ENCODE measurements around the gene TMCC3. TPM values are rescaled to one million over a fixed set of nuclear protein-coding genes. Genes with fewer than 3 reads are reported as not detected.

Gene TMCC3
- total RNA-seq, 1 donor from 2014 or later = 3.5 TPM

DNA sequence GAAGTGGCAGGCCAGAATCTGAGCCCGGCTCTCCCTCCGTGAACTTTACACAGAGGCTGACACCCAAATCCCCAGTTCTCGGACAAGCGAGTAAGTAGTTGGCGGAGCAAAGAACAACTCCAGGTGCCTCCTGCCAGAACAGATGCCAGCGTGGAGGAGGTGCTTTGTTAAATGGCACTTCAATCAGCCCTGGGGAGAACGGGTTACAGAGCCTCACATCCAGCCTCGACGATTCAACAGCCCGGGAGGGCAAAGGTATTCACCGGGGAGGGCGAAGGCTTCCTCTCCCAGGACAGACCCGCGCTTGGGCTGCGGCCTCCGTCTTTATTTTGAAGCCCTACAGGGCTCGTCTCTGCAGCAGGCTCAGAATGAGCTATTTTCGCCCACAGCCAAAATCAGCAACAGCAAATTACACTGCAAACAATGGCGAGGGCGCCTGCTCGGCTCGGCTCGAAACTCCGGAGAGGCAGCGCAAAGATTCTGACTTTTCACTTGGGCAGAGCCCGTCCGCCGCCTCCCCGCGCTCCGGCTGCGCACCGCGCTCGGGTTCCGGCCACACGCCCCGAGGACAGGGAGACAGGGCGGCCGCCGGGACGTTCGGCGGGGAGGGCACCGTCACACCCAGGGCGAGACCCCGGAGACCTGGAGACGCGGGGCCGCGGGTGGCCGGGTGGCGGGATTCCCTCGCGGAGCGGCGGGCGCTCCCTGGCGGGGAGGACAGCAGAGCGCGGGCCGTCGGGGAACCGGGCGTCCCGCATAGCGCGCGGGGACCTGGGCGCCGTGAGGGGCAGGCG lies 811 bp downstream of the TMCC3 start:
- Mint-ChIP-seq H3K27me3 (ENCODE audit: low read depth, unreplicated experiment) (no peaks in the 10 kb centered on the region), H3K9me3 (ENCODE audit: unreplicated experiment) (no peaks in the 10 kb centered on the region), H3K4me1 (ENCODE audit: low read depth, unreplicated experiment) (peaks cover 5% of the 10 kb centered on the region), H3K4me3 (ENCODE audit: unreplicated experiment) (peak overlapping the region; percentile 86), H3K36me3 (ENCODE audit: low read depth, unreplicated experiment) (peaks cover 2% of the 10 kb centered on the region), H3K27ac (ENCODE audit: unreplicated experiment) (no peak overlapping the region)
- Histone ChIP-seq H3K9me3 (ENCODE audit: insufficient read depth, low read depth, low read length) (no peaks in the 10 kb centered on the region), H3K4me1 (ENCODE audit: insufficient read depth, low read length) (peaks cover 8% of the 10 kb centered on the region), H3K9ac (ENCODE audit: low read length) (peak overlapping the region; percentile 36), H3K27ac (ENCODE audit: low read depth, low read length) (no peak overlapping the region), H3K79me2 (ENCODE audit: insufficient read depth, low read length) (no peaks in the 10 kb centered on the region), H2AFZ (ENCODE audit: low read depth, low read length) (peak overlapping the region; percentile 82), H4K20me1 (ENCODE audit: insufficient read depth, low read length) (no peaks in the 10 kb centered on the region), H3K4me3 (ENCODE audit: insufficient read depth, low read depth, low read length) (peak overlapping the region; percentile 52), H3K4me2 (ENCODE audit: low read length) (peak overlapping the region; percentile 80), H3K36me3 (ENCODE audit: insufficient read depth, low read length) (no peaks in the 10 kb centered on the region), H3K27me3 (ENCODE audit: insufficient read depth, low read length) (peaks cover 36% of the 10 kb centered on the region)
- FAIRE-seq = no peak
- TF ChIP-seq, protein P1, sequence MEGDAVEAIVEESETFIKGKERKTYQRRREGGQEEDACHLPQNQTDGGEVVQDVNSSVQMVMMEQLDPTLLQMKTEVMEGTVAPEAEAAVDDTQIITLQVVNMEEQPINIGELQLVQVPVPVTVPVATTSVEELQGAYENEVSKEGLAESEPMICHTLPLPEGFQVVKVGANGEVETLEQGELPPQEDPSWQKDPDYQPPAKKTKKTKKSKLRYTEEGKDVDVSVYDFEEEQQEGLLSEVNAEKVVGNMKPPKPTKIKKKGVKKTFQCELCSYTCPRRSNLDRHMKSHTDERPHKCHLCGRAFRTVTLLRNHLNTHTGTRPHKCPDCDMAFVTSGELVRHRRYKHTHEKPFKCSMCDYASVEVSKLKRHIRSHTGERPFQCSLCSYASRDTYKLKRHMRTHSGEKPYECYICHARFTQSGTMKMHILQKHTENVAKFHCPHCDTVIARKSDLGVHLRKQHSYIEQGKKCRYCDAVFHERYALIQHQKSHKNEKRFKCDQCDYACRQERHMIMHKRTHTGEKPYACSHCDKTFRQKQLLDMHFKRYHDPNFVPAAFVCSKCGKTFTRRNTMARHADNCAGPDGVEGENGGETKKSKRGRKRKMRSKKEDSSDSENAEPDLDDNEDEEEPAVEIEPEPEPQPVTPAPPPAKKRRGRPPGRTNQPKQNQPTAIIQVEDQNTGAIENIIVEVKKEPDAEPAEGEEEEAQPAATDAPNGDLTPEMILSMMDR (IDR thresholded peaks at IDR 0.05; ENCODE audit: insufficient read depth, low read depth, low read length) = no peak
- TF ChIP-seq EZH2 (IDR thresholded peaks at IDR 0.05; ENCODE audit: insufficient read depth, low read length) = peak; percentile 80
- peak; percentile 15 for DNase-seq (ENCODE audit: low read depth)

DNA sequence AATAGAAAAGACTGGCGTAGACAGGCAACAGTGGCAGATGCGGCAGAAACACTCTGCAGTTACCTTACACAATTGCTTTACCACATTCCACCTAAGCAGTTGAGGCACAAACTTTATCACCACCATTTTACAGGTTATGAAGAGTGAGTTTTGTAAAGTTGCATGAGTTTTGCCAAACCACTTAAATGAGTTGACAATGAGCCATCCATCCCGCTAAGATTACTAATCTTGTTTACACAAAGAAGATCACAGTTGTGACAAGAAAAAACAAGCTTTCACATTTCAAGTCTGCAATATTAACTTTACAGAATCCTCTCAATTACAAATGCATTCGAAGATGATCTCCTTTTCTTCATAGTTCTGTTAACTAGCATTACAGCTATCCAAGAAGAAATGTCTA lies 1.8 kb downstream of the TMCC3 start:
- no peaks in the 10 kb centered on the region for H3K27me3 Mint-ChIP-seq (ENCODE audit: low read depth, unreplicated experiment)
- no peaks in the 10 kb centered on the region for H3K79me2 ChIP-seq (ENCODE audit: insufficient read depth, low read length)
- H3K36me3 ChIP-seq (ENCODE audit: insufficient read depth, low read length) = no peaks in the 10 kb centered on the region
- peaks cover 2% of the 10 kb centered on the region for H3K36me3 Mint-ChIP-seq (ENCODE audit: low read depth, unreplicated experiment)
- DNase-seq (ENCODE audit: low read depth) = no peak
- H3K27me3 ChIP-seq (ENCODE audit: insufficient read depth, low read length) = peaks cover 36% of the 10 kb centered on the region
- H4K20me1 ChIP-seq (ENCODE audit: insufficient read depth, low read length) = no peaks in the 10 kb centered on the region
- no peak overlapping the region for H3K9ac ChIP-seq (ENCODE audit: low read length)
- H3K4me3 ChIP-seq (ENCODE audit: insufficient read depth, low read depth, low read length) = no peak overlapping the region
- H3K4me1 Mint-ChIP-seq (ENCODE audit: low read depth, unreplicated experiment) = peaks cover 15% of the 10 kb centered on the region
- TF ChIP-seq, protein P1 (IDR thresholded peaks at IDR 0.05; ENCODE audit: insufficient read depth, low read depth, low read length) = no peak
- TF ChIP-seq EZH2 (IDR thresholded peaks at IDR 0.05; ENCODE audit: insufficient read depth, low read length) = no peak
- peak overlapping the region; percentile 86 for H3K4me3 Mint-ChIP-seq (ENCODE audit: unreplicated experiment)
- no peak for FAIRE-seq
- peak overlapping the region; percentile 80 for H3K4me2 ChIP-seq (ENCODE audit: low read length)
- no peaks in the 10 kb centered on the region for H3K9me3 Mint-ChIP-seq (ENCODE audit: unreplicated experiment)
- no peaks in the 10 kb centered on the region for H3K9me3 ChIP-seq (ENCODE audit: insufficient read depth, low read depth, low read length)
- peaks cover 17% of the 10 kb centered on the region for H3K4me1 ChIP-seq (ENCODE audit: insufficient read depth, low read length)
- H2AFZ ChIP-seq (ENCODE audit: low read depth, low read length) = no peak overlapping the region
- H3K27ac ChIP-seq (ENCODE audit: low read depth, low read length) = no peak overlapping the region
- no peak overlapping the region for H3K27ac Mint-ChIP-seq (ENCODE audit: unreplicated experiment)

Data from astrocyte (in vitro differentiated cells and primary cell).